Neural cell (in vitro differentiated cells): ENCODE results near the gene INO80D.

Experiments used
- EP300 ChIP-seq: fragments of 450-650 bp; conservative IDR thresholded peaks from 2 replicates; pipeline ENCODE4 v1.6.1; 2014; ENCODE audit warnings: antibody characterized with exemption, mild to moderate bottlenecking, moderate library complexity; ENCODE audit not compliant: poor library complexity, severe bottlenecking
- SMC3 ChIP-seq: fragments of 450-650 bp; conservative IDR thresholded peaks from 2 replicates; pipeline ENCODE4 v1.6.1; 2014; ENCODE audit warnings: antibody characterized with exemption, mild to moderate bottlenecking, moderate library complexity; ENCODE audit not compliant: poor library complexity
- TF ChIP-seq, protein P1 (sequence below): IDR thresholded peaks from 2 replicates; pipeline ENCODE4 v1.6.1; 2012; ENCODE audit warnings: borderline replicate concordance
- TF ChIP-seq, protein P2 (sequence below): fragments of 450-650 bp; IDR thresholded peaks from 2 replicates; pipeline ENCODE4 v1.5.1; 2014; ENCODE audit warnings: antibody characterized with exemption, mild to moderate bottlenecking, moderate library complexity; ENCODE audit not compliant: poor library complexity, severe bottlenecking

DNA sequence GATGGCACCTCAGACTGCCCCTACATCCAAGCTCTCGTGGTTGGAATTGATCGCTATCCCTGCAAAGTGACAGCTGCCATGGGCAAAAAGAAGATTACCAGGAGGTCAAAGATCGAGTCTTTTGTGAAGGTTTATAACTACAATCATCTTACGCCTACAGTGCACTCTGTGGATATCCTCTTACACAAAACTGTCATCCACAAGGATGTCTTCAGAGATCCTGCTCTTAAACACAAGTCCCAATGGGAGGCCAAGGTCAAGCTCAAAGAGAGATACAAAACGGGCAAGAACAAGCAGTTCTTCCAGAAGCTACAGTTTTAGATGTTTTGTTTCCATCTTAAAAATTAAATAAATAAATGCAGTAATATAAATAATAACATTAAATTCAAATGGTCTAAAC lies 45.4 kb downstream of the INO80D start:
- TF ChIP-seq, protein P1, sequence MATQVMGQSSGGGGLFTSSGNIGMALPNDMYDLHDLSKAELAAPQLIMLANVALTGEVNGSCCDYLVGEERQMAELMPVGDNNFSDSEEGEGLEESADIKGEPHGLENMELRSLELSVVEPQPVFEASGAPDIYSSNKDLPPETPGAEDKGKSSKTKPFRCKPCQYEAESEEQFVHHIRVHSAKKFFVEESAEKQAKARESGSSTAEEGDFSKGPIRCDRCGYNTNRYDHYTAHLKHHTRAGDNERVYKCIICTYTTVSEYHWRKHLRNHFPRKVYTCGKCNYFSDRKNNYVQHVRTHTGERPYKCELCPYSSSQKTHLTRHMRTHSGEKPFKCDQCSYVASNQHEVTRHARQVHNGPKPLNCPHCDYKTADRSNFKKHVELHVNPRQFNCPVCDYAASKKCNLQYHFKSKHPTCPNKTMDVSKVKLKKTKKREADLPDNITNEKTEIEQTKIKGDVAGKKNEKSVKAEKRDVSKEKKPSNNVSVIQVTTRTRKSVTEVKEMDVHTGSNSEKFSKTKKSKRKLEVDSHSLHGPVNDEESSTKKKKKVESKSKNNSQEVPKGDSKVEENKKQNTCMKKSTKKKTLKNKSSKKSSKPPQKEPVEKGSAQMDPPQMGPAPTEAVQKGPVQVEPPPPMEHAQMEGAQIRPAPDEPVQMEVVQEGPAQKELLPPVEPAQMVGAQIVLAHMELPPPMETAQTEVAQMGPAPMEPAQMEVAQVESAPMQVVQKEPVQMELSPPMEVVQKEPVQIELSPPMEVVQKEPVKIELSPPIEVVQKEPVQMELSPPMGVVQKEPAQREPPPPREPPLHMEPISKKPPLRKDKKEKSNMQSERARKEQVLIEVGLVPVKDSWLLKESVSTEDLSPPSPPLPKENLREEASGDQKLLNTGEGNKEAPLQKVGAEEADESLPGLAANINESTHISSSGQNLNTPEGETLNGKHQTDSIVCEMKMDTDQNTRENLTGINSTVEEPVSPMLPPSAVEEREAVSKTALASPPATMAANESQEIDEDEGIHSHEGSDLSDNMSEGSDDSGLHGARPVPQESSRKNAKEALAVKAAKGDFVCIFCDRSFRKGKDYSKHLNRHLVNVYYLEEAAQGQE: no peak
- TF ChIP-seq EP300 (no peak), SMC3 (no peak)
- TF ChIP-seq, protein P2, sequence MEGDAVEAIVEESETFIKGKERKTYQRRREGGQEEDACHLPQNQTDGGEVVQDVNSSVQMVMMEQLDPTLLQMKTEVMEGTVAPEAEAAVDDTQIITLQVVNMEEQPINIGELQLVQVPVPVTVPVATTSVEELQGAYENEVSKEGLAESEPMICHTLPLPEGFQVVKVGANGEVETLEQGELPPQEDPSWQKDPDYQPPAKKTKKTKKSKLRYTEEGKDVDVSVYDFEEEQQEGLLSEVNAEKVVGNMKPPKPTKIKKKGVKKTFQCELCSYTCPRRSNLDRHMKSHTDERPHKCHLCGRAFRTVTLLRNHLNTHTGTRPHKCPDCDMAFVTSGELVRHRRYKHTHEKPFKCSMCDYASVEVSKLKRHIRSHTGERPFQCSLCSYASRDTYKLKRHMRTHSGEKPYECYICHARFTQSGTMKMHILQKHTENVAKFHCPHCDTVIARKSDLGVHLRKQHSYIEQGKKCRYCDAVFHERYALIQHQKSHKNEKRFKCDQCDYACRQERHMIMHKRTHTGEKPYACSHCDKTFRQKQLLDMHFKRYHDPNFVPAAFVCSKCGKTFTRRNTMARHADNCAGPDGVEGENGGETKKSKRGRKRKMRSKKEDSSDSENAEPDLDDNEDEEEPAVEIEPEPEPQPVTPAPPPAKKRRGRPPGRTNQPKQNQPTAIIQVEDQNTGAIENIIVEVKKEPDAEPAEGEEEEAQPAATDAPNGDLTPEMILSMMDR: no peak
